K562 (cell line): ENCODE data around the gene ALG12. TPM values are rescaled to one million over a fixed set of nuclear protein-coding genes. Genes with fewer than 3 reads are reported as not detected.

Experiments
- AFF4 ChIP-seq: sonication (generic); formaldehyde crosslinking; IDR thresholded peaks from 2 replicates; pipeline ENCODE4 v1.8.0; 2023; ENCODE audit warnings: mild to moderate bottlenecking, missing genetic modification reagents
- E2F5 ChIP-seq: sonication (generic); formaldehyde crosslinking; IDR thresholded peaks from 2 replicates; pipeline ENCODE4 v1.8.0; 2022; ENCODE audit warnings: mild to moderate bottlenecking, missing genetic modification reagents
- EHMT2 ChIP-seq: fragments of 450-650 bp; IDR thresholded peaks from 2 replicates; pipeline ENCODE4 v1.6.1; 2018; ENCODE audit warnings: antibody characterized with exemption
- ESRRA ChIP-seq: fragments of 450-650 bp; IDR thresholded peaks from 2 replicates; pipeline ENCODE4 v1.6.1; 2014; ENCODE audit warnings: low read depth, mild to moderate bottlenecking, moderate library complexity, borderline replicate concordance
- ETS2 ChIP-seq: IDR thresholded peaks from 2 replicates; pipeline ENCODE4 v1.6.1; 2016; ENCODE audit warnings: borderline replicate concordance, missing genetic modification characterization, mild to moderate bottlenecking, moderate library complexity, missing compliant biosample characterization; ENCODE audit not compliant: poor library complexity, severe bottlenecking
- ETV5 ChIP-seq: sonication (generic); formaldehyde crosslinking; IDR thresholded peaks from 2 replicates; pipeline ENCODE4 v1.4.0; 2020; ENCODE audit warnings: low read depth, mild to moderate bottlenecking, missing genetic modification reagents
- GABPB1 ChIP-seq: sonication (generic); formaldehyde crosslinking; IDR thresholded peaks from 2 replicates; pipeline ENCODE4 v1.8.0; 2022; ENCODE audit warnings: mild to moderate bottlenecking, missing genetic modification reagents
- GATA2 ChIP-seq: sonication (generic); formaldehyde crosslinking; IDR thresholded peaks from 2 replicates; pipeline ENCODE4 v1.4.0; 2020; ENCODE audit warnings: mild to moderate bottlenecking, missing genetic modification reagents
- GTF2F1 ChIP-seq: IDR thresholded peaks from 2 replicates; pipeline ENCODE4 v1.6.1; 2011; ENCODE audit warnings: low read depth, low read length, improper control_type of control experiment
- KDM1A ChIP-seq, 2 experiments: fragments of 450-650 bp; IDR thresholded peaks; 2 replicates each; pipeline ENCODE4 v1.6.1; 2016; ENCODE audit warnings: mild to moderate bottlenecking in 2 of 2
- KLF1 ChIP-seq: fragments of 450-650 bp; IDR thresholded peaks from 2 replicates; pipeline ENCODE4 v1.6.1; 2016; ENCODE audit warnings: missing genetic modification characterization, missing compliant biosample characterization
- MLX ChIP-seq, 2 experiments: fragments of 450-650 bp in 1 of 2; sonication (generic) in 1 of 2; formaldehyde crosslinking; conservative IDR thresholded peaks; 2 replicates each; pipeline versions ENCODE4 v1.4.0 to v1.8.1; 2020 to 2022; ENCODE audit warnings: mild to moderate bottlenecking in 1 of 2, missing genetic modification reagents in 1 of 2
- POLR2G ChIP-seq: fragments of 200-400 bp; formaldehyde crosslinking; IDR thresholded peaks from 2 replicates; pipeline ENCODE4 v1.6.1; 2017; ENCODE audit warnings: low read depth, mild to moderate bottlenecking, antibody characterized with exemption, low read length, moderate library complexity
- PTBP1 ChIP-seq: fragments of 200-400 bp; formaldehyde crosslinking; IDR thresholded peaks from 2 replicates; pipeline ENCODE4 v1.6.1; 2017; ENCODE audit warnings: low read depth, low read length
- SMARCA4 ChIP-seq: fragments of 450-650 bp; IDR thresholded peaks from 2 replicates; pipeline ENCODE4 v1.6.1; 2016
- SREBF2 ChIP-seq: sonication (generic); formaldehyde crosslinking; IDR thresholded peaks from 2 replicates; pipeline ENCODE4 v1.4.0; 2020; ENCODE audit warnings: mild to moderate bottlenecking, missing genetic modification reagents
- TBL1XR1 ChIP-seq, 2 experiments: IDR thresholded peaks; 2 replicates each; pipeline ENCODE4 v1.6.1; 2012; ENCODE audit warnings: improper control_type of control experiment in 2 of 2, low read length in 2 of 2, mild to moderate bottlenecking in 1 of 2
- WHSC1 ChIP-seq: IDR thresholded peaks from one replicate; pipeline ENCODE4 v1.6.1; 2012; ENCODE audit warnings: low read length, control low read depth, inconsistent platforms
- ZFP36 ChIP-seq: fragments of 150-350 bp; IDR thresholded peaks from 2 replicates; pipeline ENCODE4 v1.6.1; 2018; ENCODE audit warnings: low read length, low read depth; ENCODE audit not compliant: partially characterized antibody
- ZNF384 ChIP-seq: IDR thresholded peaks from 2 replicates; pipeline ENCODE4 v1.6.1; 2012; ENCODE audit warnings: low read depth, low read length, improper control_type of control experiment
- polyA plus RNA-seq, 8 experiments: library from polyadenylated mRNA; depleted of rRNA in 4 of 8; stranded (reverse) in 5 of 8; unstranded in 3 of 8; fragments of >200 nt; fragmentation: Nextera tagmentation in 2 of 8; fragmentation: Illumina TruSeq in 1 of 8; extraction: Ambion mirVana in 2 of 8; extraction: Trizol in 1 of 8; gene quantifications; 2 replicates each; pipeline versions ENCODE4 v1.2.1 to v1.2.3, GENCODE V29; 2011 to 2014; ENCODE audit warnings: inconsistent platforms in 1 of 8, missing spikeins in 1 of 8
- total RNA-seq, 7 experiments: library from RNA; depleted of rRNA in 6 of 7; stranded (reverse); fragments of >200 nt in 6 of 7; fragmentation: Illumina TruSeq in 2 of 7; extraction: Trizol in 2 of 7; gene quantifications; 2 replicates each; pipeline versions ENCODE4 v1.2.1 to v1.2.3, GENCODE V29; 2011 to 2021; ENCODE audit warnings: low replicate concordance in 1 of 7
- TF ChIP-seq, protein P1 (sequence below): sonication (generic); formaldehyde crosslinking; IDR thresholded peaks from 2 replicates; pipeline ENCODE4 v1.9.0; 2022; ENCODE audit warnings: mild to moderate bottlenecking, missing genetic modification reagents
- TF ChIP-seq, protein P2 (sequence below): fragments of 450-650 bp; formaldehyde crosslinking; IDR thresholded peaks from 2 replicates; pipeline ENCODE4 v1.4.0; 2022; ENCODE audit warnings: missing genetic modification characterization

ALG12 gene
- total and polyA plus RNA-seq, 9 of the 15 experiments (the other 6 are each of a cell fraction or from before 2014, with no cell fraction given): 0.20 to 8.5 (median 3.4) TPM

GRCh38 chr22:49934160-49934890 is 16.1 kb upstream of the ALG12 start (continued):
- TF ChIP-seq ZFP36 (no peak), MLX (CRISPR knock-in tag; conservative IDR thresholded peaks at IDR 0.05) (no peak), EHMT2 (no peak), AFF4 (CRISPR knock-in tag) (no peak), GATA2 (CRISPR knock-in tag) (no peak), SREBF2 (CRISPR knock-in tag) (no peak), KLF1 (tag) (peak; percentile 63; the same call in 1 of the 2 replicates), ETS2 (tag) (no peak), TBL1XR1 (IDR thresholded peaks at IDR 0.05; ENCODE audit: low read length in 2 of 2) (no peak), SMARCA4 (0 out of 2 replicates have a peak, but pooled peaks have one; percentile 17), ZNF384 (no peak), KDM1A (IDR thresholded peaks at IDR 0.05) (no peak), PTBP1 (no peak), WHSC1 (no peak), ESRRA (no peak), E2F5 (CRISPR knock-in tag) (no peak), GTF2F1 (no peak), GABPB1 (no peak), ETV5 (no peak), POLR2G (peak; percentile 46)
- TF ChIP-seq, protein P1, sequence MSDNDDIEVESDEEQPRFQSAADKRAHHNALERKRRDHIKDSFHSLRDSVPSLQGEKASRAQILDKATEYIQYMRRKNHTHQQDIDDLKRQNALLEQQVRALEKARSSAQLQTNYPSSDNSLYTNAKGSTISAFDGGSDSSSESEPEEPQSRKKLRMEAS (CRISPR knock-in tag): peak; percentile 38
- TF ChIP-seq, protein P2, sequence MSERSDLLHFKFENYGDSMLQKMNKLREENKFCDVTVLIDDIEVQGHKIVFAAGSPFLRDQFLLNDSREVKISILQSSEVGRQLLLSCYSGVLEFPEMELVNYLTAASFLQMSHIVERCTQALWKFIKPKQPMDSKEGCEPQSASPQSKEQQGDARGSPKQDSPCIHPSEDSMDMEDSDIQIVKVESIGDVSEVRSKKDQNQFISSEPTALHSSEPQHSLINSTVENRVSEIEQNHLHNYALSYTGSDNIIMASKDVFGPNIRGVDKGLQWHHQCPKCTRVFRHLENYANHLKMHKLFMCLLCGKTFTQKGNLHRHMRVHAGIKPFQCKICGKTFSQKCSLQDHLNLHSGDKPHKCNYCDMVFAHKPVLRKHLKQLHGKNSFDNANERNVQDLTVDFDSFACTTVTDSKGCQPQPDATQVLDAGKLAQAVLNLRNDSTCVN: no peak
